Measurements from ENCODE around the gene MZB1. TPM values are rescaled to one million over a fixed set of nuclear protein-coding genes. Genes with fewer than 3 reads are reported as not detected.

The MZB1 gene
- total and polyA plus RNA-seq, 8 donors, result 0.28 to 11.6 (median 0.67) TPM; not detected in 3

DNA sequence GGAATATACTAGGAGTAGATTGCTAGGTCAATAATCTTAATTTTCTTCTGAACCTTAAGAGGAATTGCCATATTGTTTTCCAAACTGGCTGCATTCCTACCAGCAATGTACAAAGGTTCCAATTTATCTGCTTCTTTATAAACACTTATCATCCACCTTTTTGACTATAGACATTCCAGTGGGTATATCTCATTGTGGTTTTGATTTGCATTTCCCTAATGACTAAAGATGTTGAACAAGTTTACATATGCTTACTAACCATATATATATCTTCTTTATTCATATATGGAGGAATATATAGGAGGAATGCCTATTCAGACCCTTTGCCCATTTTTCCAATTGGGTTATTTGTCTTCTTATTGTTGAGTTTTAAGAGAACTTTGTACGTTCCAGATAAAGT, 42.0 kb upstream of the MZB1 start:
- FAIRE-seq (no peak), DNase-seq (no peak)
- 52 to 76% methylated on average over 1 of the region's 1 CpG for WGBS, 2 donors

GRCh38 chr5:139430015-139430414, 40.3 kb upstream of the MZB1 start:
- FAIRE-seq (no peak), DNase-seq (no peak), ATAC-seq (no peak)
- Histone ChIP-seq H3K36me3 (no peaks in the 10 kb centered on the region), H3K27ac (no peak overlapping the region), H3K4me1 (no peaks in the 10 kb centered on the region), H3K27me3 (no peaks in the 10 kb centered on the region), H3K4me3 (no peak overlapping the region), H3K9me3 (no peaks in the 10 kb centered on the region)
- no peak for TF ChIP-seq CTCF (IDR thresholded peaks at IDR 0.05)
- intact Hi-C loops (cut with DNase I), result no loop called here
- WGBS, 2 donors, result 78 to 79% methylated on average over 2 of the region's 2 CpGs

More for the DNA sequence above, 42.0 kb upstream of the MZB1 start:
- H3K27ac ChIP-seq, result no peak overlapping the region
- no peaks in the 10 kb centered on the region for H3K27me3 ChIP-seq
- H3K4me1 ChIP-seq, result no peaks in the 10 kb centered on the region
- H3K36me3 ChIP-seq, result no peaks in the 10 kb centered on the region
- no peak for TF ChIP-seq CTCF (IDR thresholded peaks at IDR 0.05)
- ATAC-seq, result no peak
- intact Hi-C loops (cut with DNase I), result no loop called here
- no peak overlapping the region for H3K4me3 ChIP-seq
- H3K9me3 ChIP-seq, result no peaks in the 10 kb centered on the region

GRCh38 chr5:139426203-139426885, 36.6 kb upstream of the MZB1 start:
- H3K27me3 ChIP-seq, result no peaks in the 10 kb centered on the region
- 70 to 78% methylated on average over 8 of the region's 8 CpGs for WGBS, 2 donors
- TF ChIP-seq CTCF (IDR thresholded peaks at IDR 0.05), result no peak
- no peaks in the 10 kb centered on the region for H3K4me1 ChIP-seq
- FAIRE-seq (no peak), ATAC-seq (no peak), DNase-seq (no peak)
- no peak overlapping the region for H3K4me3 ChIP-seq
- no peak overlapping the region for H3K27ac ChIP-seq
- no peaks in the 10 kb centered on the region for H3K9me3 ChIP-seq
- intact Hi-C loops (cut with DNase I), result loop anchor here in 1 of 3 donors (5.0 kb wide), 1 partner anchor 336 kb away; no protein-coding TSS in a partner anchor
- H3K36me3 ChIP-seq, result no peaks in the 10 kb centered on the region

DNA sequence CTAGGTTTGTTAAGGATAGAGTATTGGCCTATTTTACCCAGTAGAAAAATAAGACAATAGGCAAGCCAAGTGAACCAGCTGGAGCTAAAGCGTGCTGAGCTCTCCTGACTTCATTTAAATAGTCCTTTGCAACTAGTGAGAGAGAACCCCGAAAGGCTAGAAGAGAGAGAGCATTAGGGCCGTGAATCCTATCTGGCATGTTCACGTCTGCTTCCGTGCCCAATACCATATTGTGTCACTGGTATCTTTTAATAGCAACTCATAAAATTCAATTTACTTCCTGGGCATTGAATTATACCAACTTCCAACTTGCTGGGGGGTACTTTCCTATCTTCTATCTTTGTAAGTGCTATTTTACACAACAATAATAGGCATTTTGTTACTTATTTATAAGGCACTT, 35.8 kb upstream of the MZB1 start:
- DNase-seq (no peak), FAIRE-seq (no peak), ATAC-seq (no peak)
- intact Hi-C loops (cut with DNase I), result loop anchor here in 1 of 3 donors (5.0 kb wide), 1 partner anchor 337 kb away; no protein-coding TSS in a partner anchor
- H3K9me3 ChIP-seq, result no peaks in the 10 kb centered on the region
- H3K4me1 ChIP-seq, result no peaks in the 10 kb centered on the region
- 83 to 88% methylated on average over 5 of the region's 5 CpGs for WGBS, 2 donors
- H3K27me3 ChIP-seq, result no peaks in the 10 kb centered on the region
- no peak for TF ChIP-seq CTCF (IDR thresholded peaks at IDR 0.05)
- no peak overlapping the region for H3K4me3 ChIP-seq
- no peak overlapping the region for H3K27ac ChIP-seq
- no peaks in the 10 kb centered on the region for H3K36me3 ChIP-seq

GRCh38 chr5:139422307-139422893, 32.7 kb upstream of the MZB1 start:
- FAIRE-seq (peak; percentile 91), ATAC-seq (peak; percentile 86 to 98 (median 94)), DNase-seq (peak in 2 of 6 donors; percentile 31 to 58)
- Histone ChIP-seq H3K27ac (no peak overlapping the region), H3K9me3 (no peaks in the 10 kb centered on the region), H3K4me3 (no peak overlapping the region), H3K4me1 (no peaks in the 10 kb centered on the region), H3K27me3 (no peaks in the 10 kb centered on the region), H3K36me3 (no peaks in the 10 kb centered on the region)
- intact Hi-C loops (cut with DNase I), result loop anchor here in 1 of 3 donors (5.0 kb wide), 1 partner anchor 90 kb away; no protein-coding TSS in a partner anchor
- 40 to 43% methylated on average over 5 of the region's 5 CpGs for WGBS, 2 donors
- TF ChIP-seq CTCF (IDR thresholded peaks at IDR 0.05), result peak; percentile 20 to 59 (median 56)

All from pancreas (tissue), 10 donors.